ENCODE results near the gene ZMAT5. TPM values are rescaled to one million over a fixed set of nuclear protein-coding genes. Genes with fewer than 3 reads are reported as not detected.

Gene ZMAT5
- total RNA-seq, 1 experiment from 2014 or later, result 21.0 TPM

- CTCF ChIA-PET, result interaction anchor here (0.6 kb wide), 1 partner anchor 46 kb away, joined by 12 read pairs; no protein-coding TSS in a partner anchor
- Mint-ChIP-seq H3K9me3 (ENCODE audit: low read depth, unreplicated experiment) (no peaks in the 10 kb centered on the region), H3K4me1 (ENCODE audit: low read depth, unreplicated experiment) (peaks cover 14% of the 10 kb centered on the region), H3K27me3 (ENCODE audit: unreplicated experiment) (peaks cover 97% of the 10 kb centered on the region), H3K27ac (ENCODE audit: unreplicated experiment) (no peak overlapping the region), H3K4me3 (ENCODE audit: low read depth, unreplicated experiment) (no peak overlapping the region), H3K36me3 (ENCODE audit: insufficient read depth, unreplicated experiment) (peaks cover under 1% of the 10 kb centered on the region)
- intact Hi-C loops (cut with micrococcal nuclease; ENCODE audit: unreplicated experiment), result no loop called here
- DNase-seq, result peak; percentile 43
- no TSS peak for BruUV-seq (replicated peaks)
- no peak for TF ChIP-seq CTCF (IDR thresholded peaks at IDR 0.05; ENCODE audit: unreplicated experiment)
Measured at GRCh38 chr22:29710922-29711593, 55.7 kb downstream of the ZMAT5 start.

- Mint-ChIP-seq H3K27me3 (ENCODE audit: unreplicated experiment) (peaks cover 89% of the 10 kb centered on the region), H3K4me3 (ENCODE audit: low read depth, unreplicated experiment) (no peak overlapping the region), H3K4me1 (ENCODE audit: low read depth, unreplicated experiment) (peaks cover 9% of the 10 kb centered on the region), H3K27ac (ENCODE audit: unreplicated experiment) (no peak overlapping the region), H3K9me3 (ENCODE audit: low read depth, unreplicated experiment) (no peaks in the 10 kb centered on the region), H3K36me3 (ENCODE audit: insufficient read depth, unreplicated experiment) (no peaks in the 10 kb centered on the region)
- no peak for DNase-seq
- TF ChIP-seq CTCF (IDR thresholded peaks at IDR 0.05; ENCODE audit: unreplicated experiment), result no peak
- CTCF ChIA-PET, result interaction anchor here (0.6 kb wide), 1 partner anchor 47 kb away, joined by 12 read pairs; no protein-coding TSS in a partner anchor
- BruUV-seq (replicated peaks), result no TSS peak
- intact Hi-C loops (cut with micrococcal nuclease; ENCODE audit: unreplicated experiment), result no loop called here
Measured at GRCh38 chr22:29710193-29710592, 56.6 kb downstream of the ZMAT5 start.

- no peak for DNase-seq
- TF ChIP-seq CTCF (IDR thresholded peaks at IDR 0.05; ENCODE audit: unreplicated experiment), result no peak
- H3K9me3 Mint-ChIP-seq (ENCODE audit: low read depth, unreplicated experiment), result no peaks in the 10 kb centered on the region
- H3K4me1 Mint-ChIP-seq (ENCODE audit: low read depth, unreplicated experiment), result peaks cover 9% of the 10 kb centered on the region
- no TSS peak for BruUV-seq (replicated peaks)
- CTCF ChIA-PET, result no interaction called here
- no peak overlapping the region for H3K27ac Mint-ChIP-seq (ENCODE audit: unreplicated experiment)
- H3K27me3 Mint-ChIP-seq (ENCODE audit: unreplicated experiment), result peaks cover 64% of the 10 kb centered on the region
- H3K4me3 Mint-ChIP-seq (ENCODE audit: low read depth, unreplicated experiment), result no peak overlapping the region
- peaks cover 4% of the 10 kb centered on the region for H3K36me3 Mint-ChIP-seq (ENCODE audit: insufficient read depth, unreplicated experiment)
- intact Hi-C loops (cut with micrococcal nuclease; ENCODE audit: unreplicated experiment), result no loop called here
Measured at GRCh38 chr22:29707471-29707870, 59.3 kb downstream of the ZMAT5 start.

- no peak for TF ChIP-seq CTCF (IDR thresholded peaks at IDR 0.05; ENCODE audit: unreplicated experiment)
- intact Hi-C loops (cut with micrococcal nuclease; ENCODE audit: unreplicated experiment), result no loop called here
- no peak overlapping the region for H3K4me3 Mint-ChIP-seq (ENCODE audit: low read depth, unreplicated experiment)
- H3K27me3 Mint-ChIP-seq (ENCODE audit: unreplicated experiment), result peaks cover 59% of the 10 kb centered on the region
- CTCF ChIA-PET, result no interaction called here
- no peaks in the 10 kb centered on the region for H3K9me3 Mint-ChIP-seq (ENCODE audit: low read depth, unreplicated experiment)
- no TSS peak for BruUV-seq (replicated peaks)
- H3K27ac Mint-ChIP-seq (ENCODE audit: unreplicated experiment), result no peak overlapping the region
- DNase-seq, result no peak
- peaks cover 4% of the 10 kb centered on the region for H3K36me3 Mint-ChIP-seq (ENCODE audit: insufficient read depth, unreplicated experiment)
- peaks cover 9% of the 10 kb centered on the region for H3K4me1 Mint-ChIP-seq (ENCODE audit: low read depth, unreplicated experiment)
Measured at GRCh38 chr22:29707010-29707409, 59.8 kb downstream of the ZMAT5 start.

Data from Calu3 (cell line).